Activated T-cell treated with anti-CD3 and anti-CD28 coated beads for 24 hours (primary cell): Measurements from ENCODE around the gene FBXO11.
"Not testable (repeated sequence)": the region's sequence is repeated elsewhere in the genome, so short reads cannot be mapped to it uniquely, and the experiment has no call there.

Source experiments
- DNase-seq: peaks from one replicate; pipeline ENCODE4 v3.0.0-alpha.2; 2020; ENCODE audit warnings: low read depth

FBXO11 gene

GRCh38 chr2:47897883-47898731, 8.2 kb downstream of the FBXO11 start:
- DNase-seq, result no peak

GRCh38 chr2:47897191-47897882, 9.0 kb downstream of the FBXO11 start:
- not testable (repeated sequence) for DNase-seq

DNA sequence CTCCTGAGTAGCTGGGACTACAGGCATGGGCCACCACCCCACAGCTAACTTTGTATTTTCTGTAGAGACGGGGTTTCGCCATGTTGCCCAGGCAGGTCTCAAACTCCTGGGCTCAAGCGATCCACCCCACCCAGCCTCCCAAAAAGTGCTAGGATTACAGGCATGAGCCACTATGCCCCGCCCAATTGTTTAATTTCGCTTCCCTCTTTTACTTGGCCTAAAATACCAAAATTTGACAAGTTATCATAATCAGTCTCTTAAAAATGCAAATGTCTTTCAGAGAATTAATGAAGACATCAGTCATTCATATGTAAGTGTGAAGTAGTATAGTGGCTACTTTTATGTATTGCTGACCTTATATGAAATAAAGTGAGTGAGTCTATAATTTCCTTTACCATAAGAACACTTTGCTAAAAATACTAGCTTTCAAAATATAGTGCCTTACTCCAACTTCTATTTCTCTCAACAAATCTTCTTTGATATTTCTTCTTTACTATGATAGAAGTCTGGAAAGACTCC, 9.8 kb downstream of the FBXO11 start:
- no peak for DNase-seq

GRCh38 chr2:47893771-47894170, 12.5 kb downstream of the FBXO11 start:
- DNase-seq, result no peak

- DNase-seq, result no peak
Observed at GRCh38 chr2:47892338-47892730, 14.0 kb downstream of the FBXO11 start.

DNA sequence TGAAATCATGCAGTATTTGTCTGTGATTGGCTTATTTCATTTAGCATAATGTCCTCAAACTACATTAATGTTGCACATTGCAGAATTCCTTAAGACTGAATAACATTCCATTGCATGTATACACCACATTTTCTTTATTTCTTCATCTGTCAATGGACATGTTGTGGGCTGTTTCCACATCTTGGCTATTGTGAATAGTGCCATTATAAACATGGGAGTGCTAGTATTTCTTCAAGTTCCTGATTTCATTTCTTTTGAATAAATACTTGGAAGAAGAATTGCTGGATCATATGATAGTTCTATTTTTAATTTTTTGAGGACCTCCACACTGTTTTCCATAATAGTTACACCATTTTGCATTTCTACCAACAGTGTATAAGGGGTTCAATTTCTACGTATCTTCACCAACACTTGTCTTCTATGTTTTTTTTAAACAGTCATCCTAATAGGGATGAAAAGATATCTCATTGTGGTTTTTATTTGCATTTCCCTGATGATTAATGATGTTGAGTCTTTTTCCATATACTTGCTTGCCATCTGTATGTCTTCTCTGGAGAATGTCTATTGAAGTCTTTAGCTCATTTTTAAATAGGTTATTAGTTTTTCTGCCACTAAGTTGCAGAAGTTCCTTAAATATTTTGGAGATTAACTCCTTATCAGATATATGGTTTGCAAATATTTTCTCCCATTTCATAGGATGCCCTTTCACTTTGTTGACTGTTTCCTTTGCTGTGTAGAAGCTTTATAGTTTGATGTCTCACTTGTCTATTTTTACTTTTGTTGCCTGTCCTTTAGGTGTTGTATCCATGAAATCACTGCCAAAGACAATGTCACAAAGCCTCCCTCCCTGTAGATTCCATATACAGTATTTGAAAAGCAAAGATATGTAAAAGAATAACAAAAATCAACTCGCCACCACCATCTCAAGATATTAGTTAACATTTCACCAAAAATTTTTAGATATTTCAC, 14.6 kb downstream of the FBXO11 start:
- DNase-seq, result no peak

DNA sequence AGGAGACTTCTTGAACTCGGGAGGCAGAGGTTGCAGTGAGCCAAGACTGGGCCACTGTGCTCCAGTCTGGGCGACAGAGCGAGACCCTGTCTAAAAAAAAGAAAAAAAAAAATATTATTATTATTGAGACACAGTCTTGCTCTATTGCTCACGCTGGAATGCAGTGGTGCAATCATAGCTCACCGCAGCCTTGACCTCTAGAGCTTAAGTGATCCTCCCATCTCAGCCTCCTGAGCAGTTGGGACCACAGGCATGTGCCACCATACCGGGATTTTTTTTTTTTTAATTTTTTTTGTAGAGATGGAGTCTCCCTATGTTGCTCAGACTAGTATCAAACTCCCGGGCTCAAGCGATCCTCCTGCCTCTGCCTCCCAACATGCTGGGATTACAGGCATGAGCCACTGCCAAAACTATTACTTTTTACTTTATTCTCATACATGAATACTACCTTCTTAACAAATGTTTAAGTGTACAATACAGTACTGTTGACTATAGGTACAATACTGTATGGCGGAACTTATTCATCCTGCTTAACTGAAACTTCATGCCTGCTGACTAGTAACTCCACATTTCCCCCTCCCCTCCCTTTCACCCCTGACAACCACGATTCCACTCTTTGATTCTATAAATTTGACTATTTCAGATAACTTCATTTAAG, 15.5 kb downstream of the FBXO11 start:
- DNase-seq, result no peak

DNA sequence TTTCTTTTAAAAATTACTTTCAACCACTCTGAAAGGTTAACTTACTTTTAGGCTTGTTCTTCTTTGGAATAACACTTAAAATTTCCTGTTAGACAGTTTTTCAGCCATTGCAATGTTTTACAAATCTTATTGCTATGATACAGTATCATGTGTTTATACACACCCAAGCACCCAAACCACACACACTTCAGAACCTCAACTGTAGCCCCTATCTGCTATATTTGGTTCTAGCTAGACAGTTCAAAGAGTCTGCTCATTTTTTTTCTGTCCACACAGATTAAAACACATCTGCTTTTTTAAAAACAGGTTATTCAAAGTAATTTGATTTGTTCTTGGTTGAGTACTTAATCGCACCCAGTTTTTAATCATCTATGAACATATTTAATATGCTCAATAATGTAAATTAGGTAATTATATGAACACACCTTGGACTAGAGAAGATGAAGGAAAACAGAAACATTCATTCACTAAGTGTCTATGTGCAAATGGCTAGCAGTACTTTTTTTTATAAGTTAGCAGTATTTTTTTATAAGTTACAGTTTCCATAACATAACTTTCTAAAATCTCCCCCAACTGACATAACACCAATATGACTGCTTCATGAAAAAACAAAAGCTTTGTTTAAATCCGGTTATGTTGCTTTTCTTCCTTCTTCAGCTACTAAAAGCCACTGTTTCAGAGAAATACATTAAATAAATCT, 17.6 kb downstream of the FBXO11 start:
- DNase-seq, result no peak

GRCh38 chr2:47876912-47877311, 29.4 kb downstream of the FBXO11 start:
- no peak for DNase-seq

GRCh38 chr2:47872941-47873340, 33.4 kb downstream of the FBXO11 start:
- DNase-seq, result no peak

DNA sequence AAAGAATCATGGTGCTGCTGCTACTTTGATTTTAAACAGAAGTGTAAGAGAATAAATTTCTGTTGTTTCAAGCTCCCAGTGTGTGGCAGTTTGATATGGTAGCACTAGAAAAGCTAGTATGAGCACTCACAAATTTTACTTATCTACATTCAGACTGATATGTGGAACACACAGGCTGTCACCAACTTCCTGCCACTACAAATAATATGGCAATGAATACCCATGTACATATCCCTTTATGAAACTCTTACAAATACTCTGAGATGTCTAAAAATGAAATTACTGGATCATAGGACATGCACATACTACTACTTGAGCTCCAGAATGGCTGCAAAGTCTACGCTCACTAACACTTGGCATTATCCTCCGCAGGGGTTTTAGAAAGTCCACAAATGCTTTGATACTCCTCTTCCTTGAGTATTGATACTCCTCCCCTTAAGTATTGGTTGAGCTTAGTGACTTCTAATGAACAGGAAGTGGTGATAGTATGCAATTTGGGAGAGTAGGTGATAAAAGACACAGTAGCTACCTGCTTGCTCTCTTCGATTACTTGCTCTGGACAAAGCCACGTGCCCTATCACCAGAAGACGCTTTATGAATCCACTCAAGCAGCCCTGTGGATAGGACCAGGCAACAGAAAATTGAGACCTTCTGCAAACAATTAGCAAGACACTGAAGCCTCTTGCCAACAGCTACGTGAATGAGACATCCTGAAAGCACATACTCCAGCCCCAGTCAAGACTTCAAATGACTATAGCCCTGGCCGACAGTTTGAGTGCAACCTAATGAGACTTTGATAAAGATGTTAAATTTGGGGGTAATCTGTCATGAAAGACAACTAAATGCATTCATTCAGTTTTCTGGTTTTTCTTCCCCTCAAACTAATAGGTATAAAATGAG, 35.4 kb downstream of the FBXO11 start:
- no peak for DNase-seq

- no peak for DNase-seq
Observed at GRCh38 chr2:47869859-47870595, 36.3 kb downstream of the FBXO11 start.

GRCh38 chr2:47868611-47869352, 37.5 kb downstream of the FBXO11 start:
- no peak for DNase-seq

- DNase-seq, result no peak
Observed at GRCh38 chr2:47867205-47867604, 39.1 kb downstream of the FBXO11 start.

DNA sequence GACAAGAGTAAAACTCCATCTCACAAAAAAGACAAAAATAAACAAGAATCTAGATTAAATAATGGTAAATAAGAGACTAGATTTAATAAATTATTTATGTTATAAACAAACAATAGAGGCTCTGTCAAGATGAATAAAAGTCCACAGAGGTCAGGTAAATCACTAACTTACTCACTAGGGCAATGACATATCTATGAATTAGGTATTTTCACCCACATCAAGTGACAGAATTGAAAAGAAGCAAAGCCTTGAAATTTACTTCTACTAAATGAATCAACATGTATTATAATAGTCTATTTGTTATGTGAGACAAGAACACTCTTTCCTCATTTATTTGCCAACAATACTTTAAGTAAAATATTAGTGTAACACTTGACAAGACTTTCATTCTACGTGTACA, 41.7 kb downstream of the FBXO11 start:
- DNase-seq, result no peak

DNA sequence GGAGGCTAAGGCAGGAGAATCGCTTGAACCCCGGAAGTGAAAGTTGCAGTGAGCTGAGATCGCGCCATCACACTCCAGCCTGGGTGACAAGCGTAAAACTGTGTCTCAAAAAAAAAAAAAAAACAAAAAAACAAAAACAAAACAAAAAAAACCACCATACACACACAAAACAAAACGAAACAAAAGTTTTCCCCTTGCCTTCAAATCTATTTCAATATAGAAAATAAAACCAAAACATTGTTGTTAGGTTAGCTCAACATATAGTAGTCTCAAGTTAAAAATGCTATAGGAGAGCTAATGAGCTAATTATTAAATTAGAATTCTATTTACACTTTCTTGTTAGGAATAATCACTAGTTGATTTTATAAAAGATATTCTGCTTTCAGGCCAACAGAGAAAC, 43.3 kb downstream of the FBXO11 start:
- no peak for DNase-seq

- not testable (repeated sequence) for DNase-seq
Observed at GRCh38 chr2:47853067-47853777, 53.1 kb downstream of the FBXO11 start.

DNA sequence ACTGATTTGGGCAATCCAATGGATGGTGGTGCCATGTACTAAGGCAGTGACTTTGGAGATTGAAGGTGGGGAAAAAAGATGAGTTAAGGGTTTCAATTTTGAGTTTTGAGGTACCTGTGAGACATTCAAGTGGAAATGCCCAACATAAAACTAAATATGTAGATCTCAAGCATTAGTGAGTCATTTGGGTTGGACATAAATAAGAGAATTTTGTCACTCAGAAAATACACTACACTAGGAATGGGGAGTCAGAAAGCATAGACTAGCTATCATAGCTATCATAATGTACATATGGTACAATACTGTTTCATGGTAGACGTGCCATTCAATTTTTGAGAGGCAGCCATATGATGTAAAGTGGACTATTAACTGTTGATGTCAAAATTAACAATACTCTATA, 56.1 kb downstream of the FBXO11 start:
- DNase-seq, result no peak
